HL-60 (cell line): ENCODE measurements around the gene AMBP.

ENCODE experiments used
- GABPA ChIP-seq: IDR thresholded peaks from 2 replicates; pipeline ENCODE4 v1.6.1; 2012; ENCODE audit warnings: low read depth
- POLR2AphosphoS5 ChIP-seq: IDR thresholded peaks from 2 replicates; pipeline ENCODE4 v1.6.1; 2012; ENCODE audit warnings: low read depth
- SPI1 ChIP-seq: IDR thresholded peaks from 2 replicates; pipeline ENCODE4 v1.6.1; 2012; ENCODE audit warnings: low read depth, mild to moderate bottlenecking, borderline replicate concordance
- TF ChIP-seq, protein P1 (sequence below): IDR thresholded peaks from one replicate; pipeline ENCODE4 v1.5.1; 2011; ENCODE audit warnings: low read length, control low read depth, inconsistent platforms; ENCODE audit not compliant: insufficient read depth
- TF ChIP-seq, protein P2 (sequence below): IDR thresholded peaks from 2 replicates; pipeline ENCODE4 v1.6.1; 2012; ENCODE audit warnings: low read depth; ENCODE audit not compliant: insufficient replicate concordance

DNA sequence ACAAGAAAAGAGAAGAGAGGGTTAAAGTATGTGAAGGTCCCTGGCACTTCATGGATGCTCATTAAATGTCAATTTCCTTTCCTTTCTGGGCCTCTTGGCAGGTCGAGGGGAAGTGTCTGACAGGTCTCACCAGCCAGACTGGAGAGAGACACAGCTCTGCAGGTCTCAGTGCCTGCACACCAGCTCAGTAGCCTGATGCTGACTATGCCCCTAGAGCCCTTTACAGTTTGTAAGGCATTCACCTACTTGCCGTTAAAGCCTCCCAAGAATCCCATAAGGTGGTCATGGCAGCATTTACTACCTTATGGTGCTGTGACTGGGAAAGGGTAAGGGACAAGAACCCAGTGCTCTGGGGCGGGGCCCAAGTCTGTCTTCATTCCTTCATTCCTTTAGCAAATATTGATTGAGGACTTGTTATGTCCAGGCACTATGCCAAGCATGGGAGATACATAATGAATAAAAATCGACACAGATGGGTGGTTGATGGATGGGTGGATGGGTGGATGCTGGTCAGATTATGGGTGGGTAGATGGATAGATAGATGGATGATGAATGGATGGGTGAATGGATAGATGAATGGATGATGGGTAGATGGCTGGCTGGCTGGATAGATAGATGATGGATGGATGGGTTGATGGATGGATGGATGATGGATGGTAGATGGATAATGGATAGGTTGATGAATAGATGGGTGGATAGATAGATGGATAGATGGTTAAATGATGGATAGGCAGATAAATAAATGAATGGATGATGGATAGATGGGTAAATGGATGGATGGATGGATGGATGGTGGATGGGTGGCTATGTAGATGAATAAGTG lies 42.3 kb upstream of the AMBP start:
- no peak for TF ChIP-seq POLR2AphosphoS5
- TF ChIP-seq, protein P1, sequence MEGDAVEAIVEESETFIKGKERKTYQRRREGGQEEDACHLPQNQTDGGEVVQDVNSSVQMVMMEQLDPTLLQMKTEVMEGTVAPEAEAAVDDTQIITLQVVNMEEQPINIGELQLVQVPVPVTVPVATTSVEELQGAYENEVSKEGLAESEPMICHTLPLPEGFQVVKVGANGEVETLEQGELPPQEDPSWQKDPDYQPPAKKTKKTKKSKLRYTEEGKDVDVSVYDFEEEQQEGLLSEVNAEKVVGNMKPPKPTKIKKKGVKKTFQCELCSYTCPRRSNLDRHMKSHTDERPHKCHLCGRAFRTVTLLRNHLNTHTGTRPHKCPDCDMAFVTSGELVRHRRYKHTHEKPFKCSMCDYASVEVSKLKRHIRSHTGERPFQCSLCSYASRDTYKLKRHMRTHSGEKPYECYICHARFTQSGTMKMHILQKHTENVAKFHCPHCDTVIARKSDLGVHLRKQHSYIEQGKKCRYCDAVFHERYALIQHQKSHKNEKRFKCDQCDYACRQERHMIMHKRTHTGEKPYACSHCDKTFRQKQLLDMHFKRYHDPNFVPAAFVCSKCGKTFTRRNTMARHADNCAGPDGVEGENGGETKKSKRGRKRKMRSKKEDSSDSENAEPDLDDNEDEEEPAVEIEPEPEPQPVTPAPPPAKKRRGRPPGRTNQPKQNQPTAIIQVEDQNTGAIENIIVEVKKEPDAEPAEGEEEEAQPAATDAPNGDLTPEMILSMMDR, result no peak
- TF ChIP-seq SPI1, result no peak
- TF ChIP-seq GABPA, result no peak
- TF ChIP-seq, protein P2, sequence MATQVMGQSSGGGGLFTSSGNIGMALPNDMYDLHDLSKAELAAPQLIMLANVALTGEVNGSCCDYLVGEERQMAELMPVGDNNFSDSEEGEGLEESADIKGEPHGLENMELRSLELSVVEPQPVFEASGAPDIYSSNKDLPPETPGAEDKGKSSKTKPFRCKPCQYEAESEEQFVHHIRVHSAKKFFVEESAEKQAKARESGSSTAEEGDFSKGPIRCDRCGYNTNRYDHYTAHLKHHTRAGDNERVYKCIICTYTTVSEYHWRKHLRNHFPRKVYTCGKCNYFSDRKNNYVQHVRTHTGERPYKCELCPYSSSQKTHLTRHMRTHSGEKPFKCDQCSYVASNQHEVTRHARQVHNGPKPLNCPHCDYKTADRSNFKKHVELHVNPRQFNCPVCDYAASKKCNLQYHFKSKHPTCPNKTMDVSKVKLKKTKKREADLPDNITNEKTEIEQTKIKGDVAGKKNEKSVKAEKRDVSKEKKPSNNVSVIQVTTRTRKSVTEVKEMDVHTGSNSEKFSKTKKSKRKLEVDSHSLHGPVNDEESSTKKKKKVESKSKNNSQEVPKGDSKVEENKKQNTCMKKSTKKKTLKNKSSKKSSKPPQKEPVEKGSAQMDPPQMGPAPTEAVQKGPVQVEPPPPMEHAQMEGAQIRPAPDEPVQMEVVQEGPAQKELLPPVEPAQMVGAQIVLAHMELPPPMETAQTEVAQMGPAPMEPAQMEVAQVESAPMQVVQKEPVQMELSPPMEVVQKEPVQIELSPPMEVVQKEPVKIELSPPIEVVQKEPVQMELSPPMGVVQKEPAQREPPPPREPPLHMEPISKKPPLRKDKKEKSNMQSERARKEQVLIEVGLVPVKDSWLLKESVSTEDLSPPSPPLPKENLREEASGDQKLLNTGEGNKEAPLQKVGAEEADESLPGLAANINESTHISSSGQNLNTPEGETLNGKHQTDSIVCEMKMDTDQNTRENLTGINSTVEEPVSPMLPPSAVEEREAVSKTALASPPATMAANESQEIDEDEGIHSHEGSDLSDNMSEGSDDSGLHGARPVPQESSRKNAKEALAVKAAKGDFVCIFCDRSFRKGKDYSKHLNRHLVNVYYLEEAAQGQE, result no peak
